MCF 10A (cell line): ENCODE data around the gene NCOA7. TPM values are rescaled to one million over a fixed set of nuclear protein-coding genes. Genes with fewer than 3 reads are reported as not detected.
"Not testable (repeated sequence)": the region's sequence is repeated elsewhere in the genome, so short reads cannot be mapped to it uniquely, and the experiment has no call there.

Experiments
- BruUV-seq: library from RNA; stranded (reverse); fragments of 400-500 nt; replicated peaks from 2 replicates; lab custom pipeline; 2021; lab: Mats Ljungman, UMichigan
- CTCF ChIA-PET: fragments of 300-600 bp; sonication (Branson Sonifier 250); formaldehyde crosslinking; extraction: SDS; loops from one replicate; lab custom pipeline; 2021; ENCODE audit warnings: antibody characterized with exemption, inconsistent platforms; lab: Yijun Ruan, JAX
- POLR2A ChIA-PET: fragments of 300-600, 350-650 bp; sonication (Branson Sonifier 250); formaldehyde crosslinking; extraction: SDS; loops from one replicate; lab custom pipeline; 2020; ENCODE audit warnings: antibody characterized with exemption, inconsistent platforms; lab: Yijun Ruan, JAX
- DNase-seq: peaks from one replicate; pipeline ENCODE4 v3.0.0-alpha.2; 2018; ENCODE audit not compliant: unreplicated experiment
- H3K27ac Mint-ChIP-seq: one replicate; pipeline ENCODE4 v1.8.0; 2022; ENCODE audit warnings: mild to moderate bottlenecking, low read depth, mixed read lengths; ENCODE audit not compliant: unreplicated experiment
- H3K27me3 Mint-ChIP-seq: one replicate; pipeline ENCODE4 v1.8.0; 2022; ENCODE audit warnings: mixed read lengths; ENCODE audit not compliant: insufficient read depth, unreplicated experiment
- H3K36me3 Mint-ChIP-seq: one replicate; pipeline ENCODE4 v1.8.0; 2022; ENCODE audit warnings: mild to moderate bottlenecking, moderate library complexity, mixed read lengths; ENCODE audit not compliant: insufficient read depth, unreplicated experiment
- H3K4me1 Mint-ChIP-seq: one replicate; pipeline ENCODE4 v1.8.0; 2022; ENCODE audit warnings: mixed read lengths; ENCODE audit not compliant: insufficient read depth, unreplicated experiment
- H3K4me3 Mint-ChIP-seq: one replicate; pipeline ENCODE4 v1.8.0; 2022; ENCODE audit warnings: mild to moderate bottlenecking, moderate library complexity, mixed read lengths; ENCODE audit not compliant: unreplicated experiment
- H3K9me3 Mint-ChIP-seq: one replicate; pipeline ENCODE4 v1.8.0; 2022; ENCODE audit warnings: mixed read lengths; ENCODE audit not compliant: unreplicated experiment
- intact Hi-C: fragments of 100-400 bp; cut with micrococcal nuclease; formaldehyde crosslinking; loops from 2 replicates; pipeline ENCODE4 v1.14.1; 2022
- total RNA-seq: library from RNA; stranded (reverse); gene quantifications from 2 replicates; pipeline ENCODE4 v1.2.3, GENCODE V29; 2022
- TF ChIP-seq, protein P1 (sequence below): fragments of 200-600 bp; IDR thresholded peaks from one replicate; pipeline ENCODE4 v1.8.0; 2022; ENCODE audit warnings: antibody characterized with exemption, mild to moderate bottlenecking; ENCODE audit not compliant: unreplicated experiment

The NCOA7 gene
- total RNA-seq, 1 experiment from 2014 or later = 52.3 TPM

DNA sequence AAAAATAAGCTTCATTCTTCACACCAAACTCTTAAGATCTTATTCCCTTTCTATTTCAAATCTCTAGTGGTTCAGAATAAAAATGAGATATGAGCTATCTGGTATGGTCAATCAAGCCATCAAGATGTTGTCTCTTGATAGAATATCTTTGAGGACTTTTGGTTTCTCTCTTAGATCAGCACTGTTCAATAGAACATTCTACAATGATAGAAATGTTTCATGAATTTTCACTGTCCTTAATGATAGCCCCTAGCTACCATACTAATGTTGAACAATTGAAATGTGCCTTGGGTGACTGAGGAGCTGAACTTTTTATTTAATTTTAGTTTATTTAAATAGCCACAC lies 141.7 kb downstream of the NCOA7 start:
- Mint-ChIP-seq H3K27ac (no peak overlapping the region), H3K9me3 (no peaks in the 10 kb centered on the region), H3K27me3 (no peaks in the 10 kb centered on the region), H3K4me1 (no peaks in the 10 kb centered on the region), H3K36me3 (peaks cover 76% of the 10 kb centered on the region), H3K4me3 (no peak overlapping the region)
- ChIA-PET CTCF (interaction anchor here (0.6 to 1.4 kb wide), 4 partner anchors 21 to 141 kb away, joined by 3 to 7 read pairs (median 3); no protein-coding TSS in a partner anchor), POLR2A (interaction anchor here (0.7 to 1.5 kb wide), 7 partner anchors 8 to 24 kb away, joined by 3 to 8 read pairs (median 4); partner anchors contain the start of gene HINT3)
- DNase-seq = no peak
- TF ChIP-seq, protein P1, sequence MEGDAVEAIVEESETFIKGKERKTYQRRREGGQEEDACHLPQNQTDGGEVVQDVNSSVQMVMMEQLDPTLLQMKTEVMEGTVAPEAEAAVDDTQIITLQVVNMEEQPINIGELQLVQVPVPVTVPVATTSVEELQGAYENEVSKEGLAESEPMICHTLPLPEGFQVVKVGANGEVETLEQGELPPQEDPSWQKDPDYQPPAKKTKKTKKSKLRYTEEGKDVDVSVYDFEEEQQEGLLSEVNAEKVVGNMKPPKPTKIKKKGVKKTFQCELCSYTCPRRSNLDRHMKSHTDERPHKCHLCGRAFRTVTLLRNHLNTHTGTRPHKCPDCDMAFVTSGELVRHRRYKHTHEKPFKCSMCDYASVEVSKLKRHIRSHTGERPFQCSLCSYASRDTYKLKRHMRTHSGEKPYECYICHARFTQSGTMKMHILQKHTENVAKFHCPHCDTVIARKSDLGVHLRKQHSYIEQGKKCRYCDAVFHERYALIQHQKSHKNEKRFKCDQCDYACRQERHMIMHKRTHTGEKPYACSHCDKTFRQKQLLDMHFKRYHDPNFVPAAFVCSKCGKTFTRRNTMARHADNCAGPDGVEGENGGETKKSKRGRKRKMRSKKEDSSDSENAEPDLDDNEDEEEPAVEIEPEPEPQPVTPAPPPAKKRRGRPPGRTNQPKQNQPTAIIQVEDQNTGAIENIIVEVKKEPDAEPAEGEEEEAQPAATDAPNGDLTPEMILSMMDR = no peak
- intact Hi-C loops = no loop called here
- BruUV-seq = no TSS peak

DNA sequence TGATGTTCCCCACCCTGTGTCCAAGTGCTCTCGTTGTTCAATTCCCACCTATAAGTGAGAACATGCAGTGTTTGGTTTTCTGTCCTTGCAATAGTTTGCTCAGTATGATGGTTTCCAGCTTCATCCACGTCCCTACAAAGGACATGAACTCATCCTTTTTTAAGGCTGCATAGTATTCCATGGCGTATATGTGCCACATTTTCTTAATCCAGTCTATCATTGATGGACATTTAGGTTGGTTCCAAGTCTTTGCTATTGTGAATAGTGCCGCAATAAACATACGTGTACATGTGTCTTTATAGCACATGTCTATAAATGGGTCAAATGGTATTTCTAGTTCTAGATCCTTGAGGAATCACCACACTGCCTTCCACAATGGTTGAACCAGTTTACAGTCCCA lies 144.8 kb downstream of the NCOA7 start:
- H3K27ac Mint-ChIP-seq, H3K27me3 Mint-ChIP-seq, DNase-seq, H3K4me3 Mint-ChIP-seq, BruUV-seq, intact Hi-C loops, H3K9me3 Mint-ChIP-seq: not testable (repeated sequence)
- Mint-ChIP-seq H3K36me3 (peaks cover 46% of the 10 kb centered on the region), H3K4me1 (peaks cover 15% of the 10 kb centered on the region)
- CTCF ChIA-PET = interaction anchor here (1.0 to 1.8 kb wide), 2 partner anchors 17 to 76 kb away, joined by 3 to 5 read pairs; no protein-coding TSS in a partner anchor
- POLR2A ChIA-PET = interaction anchor here (1.2 kb wide), 1 partner anchor 9 kb away, joined by 4 read pairs; no protein-coding TSS in a partner anchor

DNA sequence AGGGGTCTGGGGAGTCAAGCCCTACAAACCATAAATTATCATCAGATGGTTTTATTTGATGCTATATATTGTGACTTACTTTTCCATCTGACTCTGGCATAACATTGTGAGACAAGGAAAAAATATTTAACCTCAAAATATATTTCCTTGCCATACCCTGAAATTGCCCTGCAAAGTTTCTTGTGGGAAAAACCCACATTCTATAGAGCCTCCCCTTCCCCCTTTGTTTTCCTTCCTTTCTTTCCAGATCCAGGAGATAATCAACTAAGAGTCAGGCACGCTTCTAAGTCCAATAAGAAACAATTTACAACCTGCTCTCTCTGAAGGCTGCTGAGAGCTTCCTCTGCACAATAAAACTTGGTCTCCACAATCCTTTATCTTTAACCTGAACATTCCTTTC lies 148.3 kb downstream of the NCOA7 start:
- Mint-ChIP-seq H3K4me1 (peaks cover 46% of the 10 kb centered on the region), H3K27ac (peak overlapping the region; percentile 91), H3K36me3 (peaks cover 12% of the 10 kb centered on the region), H3K4me3 (no peak overlapping the region), H3K9me3 (no peaks in the 10 kb centered on the region), H3K27me3 (no peaks in the 10 kb centered on the region)
- TF ChIP-seq, protein P1 = no peak
- intact Hi-C loops = no loop called here
- DNase-seq = no peak
- BruUV-seq = no TSS peak
- POLR2A ChIA-PET = interaction anchor here (1.3 to 11.4 kb wide), 3 partner anchors 15 to 54 kb away, joined by 3 to 305 read pairs (median 102); partner anchors contain the start of gene HINT3
- CTCF ChIA-PET = interaction anchor here (0.7 to 2.9 kb wide), 3 partner anchors 17 to 150 kb away, joined by 3 to 10 read pairs (median 5); partner anchors contain the start of gene HINT3

DNA sequence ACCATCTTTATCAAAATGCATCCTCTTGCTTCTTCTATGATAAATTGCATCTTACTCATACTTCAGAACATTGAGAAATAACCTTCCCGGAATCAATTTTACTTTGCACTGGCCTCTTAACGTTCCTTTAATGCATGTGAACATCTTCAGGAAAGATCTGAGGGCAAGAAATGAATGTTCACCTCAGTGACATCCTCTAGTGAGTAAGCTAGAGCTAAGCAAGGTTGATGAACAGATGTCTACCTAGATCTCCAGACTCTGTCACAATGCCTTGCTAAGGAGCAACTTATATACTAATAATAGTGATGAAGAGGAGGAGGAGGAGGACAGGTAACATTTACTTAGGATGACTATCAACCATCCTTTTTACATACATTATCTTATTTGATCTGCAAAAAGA lies 149.0 kb downstream of the NCOA7 start:
- Mint-ChIP-seq H3K9me3 (no peaks in the 10 kb centered on the region), H3K27ac (peak overlapping the region; percentile 91), H3K27me3 (no peaks in the 10 kb centered on the region), H3K36me3 (peaks cover 5% of the 10 kb centered on the region), H3K4me1 (peaks cover 46% of the 10 kb centered on the region), H3K4me3 (no peak overlapping the region)
- POLR2A ChIA-PET = interaction anchor here (1.1 to 11.4 kb wide), 4 partner anchors 16 to 72 kb away, joined by 5 to 305 read pairs (median 54); partner anchors contain the start of gene HINT3
- CTCF ChIA-PET = interaction anchor here (0.9 to 2.9 kb wide), 7 partner anchors 13 to 151 kb away, joined by 3 to 10 read pairs (median 5); partner anchors contain the start of genes HINT3 and NCOA7
- DNase-seq = no peak
- intact Hi-C loops = no loop called here
- BruUV-seq = no TSS peak
- TF ChIP-seq, protein P1 = no peak
